SU-DHL-6 (cell line): ENCODE measurements around the gene PLXDC2.

ENCODE experiments used
- CTCF ChIP-seq: fragments of 200-600 bp; sonication (generic); IDR thresholded peaks from one replicate; pipeline ENCODE4 v1.5.1; 2017; ENCODE audit warnings: antibody characterized with exemption, mild to moderate bottlenecking, low read length, moderate library complexity; ENCODE audit not compliant: insufficient read depth, poor library complexity, severe bottlenecking
- EZH2phosphoT487 ChIP-seq: fragments of 200-600 bp; sonication (generic), shearing (Covaris generic); conservative IDR thresholded peaks from 2 replicates; pipeline ENCODE4 v1.6.1; 2018; ENCODE audit warnings: mild to moderate bottlenecking, antibody characterized with exemption, low read length, moderate library complexity, mixed read lengths

- no peak for TF ChIP-seq CTCF
- no peak for TF ChIP-seq EZH2phosphoT487
Observed at GRCh38 chr10:20020677-20021076, 204.4 kb downstream of the PLXDC2 start.
